Measurements from ENCODE around the gene ZEB1. TPM values are rescaled to one million over a fixed set of nuclear protein-coding genes. Genes with fewer than 3 reads are reported as not detected.
"Not testable (repeated sequence)": the region's sequence is repeated elsewhere in the genome, so short reads cannot be mapped to it uniquely, and the experiment has no call there.

Gene ZEB1
- total RNA-seq, 1 donor from 2014 or later: 67.3 TPM

DNA sequence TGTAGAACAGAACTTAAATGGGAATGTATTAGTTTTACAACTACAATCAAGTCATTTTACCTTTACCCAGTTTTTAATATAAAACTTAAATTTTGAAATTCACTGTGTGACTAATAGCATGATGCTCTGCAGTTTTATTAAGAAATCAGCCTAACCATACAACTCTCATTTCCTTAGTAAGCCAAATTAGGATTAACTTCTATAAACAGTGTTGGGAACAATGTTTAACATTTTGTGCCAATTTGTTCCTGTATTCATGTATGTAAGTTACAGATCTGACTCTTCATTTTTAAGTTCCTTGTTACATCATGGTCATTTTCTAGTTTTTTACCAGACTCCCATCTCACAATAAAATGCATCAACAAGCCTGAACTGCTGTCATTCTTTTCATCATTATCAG lies 209.8 kb downstream of the ZEB1 start:
- Histone ChIP-seq H3K27ac (ENCODE audit: low read depth, low read length) (no peak overlapping the region), H3K36me3 (ENCODE audit: control insufficient read depth in 3 of 3, insufficient read depth in 3 of 3, low read length in 3 of 3) (peaks cover 7 to 30% (median 17%) of the 10 kb centered on the region in 3 donors), H3K27me3 (ENCODE audit: control insufficient read depth in 3 of 3, insufficient read depth in 3 of 3, low read length in 3 of 3) (no peaks in the 10 kb centered on the region), H3K9me3 (ENCODE audit: control insufficient read depth in 3 of 3, low read length in 3 of 3) (no peaks in the 10 kb centered on the region), H3K9ac (ENCODE audit: low read depth in 1 of 3, low read length in 3 of 3) (no peak overlapping the region), H3K4me1 (ENCODE audit: control insufficient read depth in 3 of 3, insufficient read depth in 3 of 3, low read length in 3 of 3) (no peaks in the 10 kb centered on the region), H3K4me3 (ENCODE audit: low read length in 3 of 3) (no peak overlapping the region)

DNA sequence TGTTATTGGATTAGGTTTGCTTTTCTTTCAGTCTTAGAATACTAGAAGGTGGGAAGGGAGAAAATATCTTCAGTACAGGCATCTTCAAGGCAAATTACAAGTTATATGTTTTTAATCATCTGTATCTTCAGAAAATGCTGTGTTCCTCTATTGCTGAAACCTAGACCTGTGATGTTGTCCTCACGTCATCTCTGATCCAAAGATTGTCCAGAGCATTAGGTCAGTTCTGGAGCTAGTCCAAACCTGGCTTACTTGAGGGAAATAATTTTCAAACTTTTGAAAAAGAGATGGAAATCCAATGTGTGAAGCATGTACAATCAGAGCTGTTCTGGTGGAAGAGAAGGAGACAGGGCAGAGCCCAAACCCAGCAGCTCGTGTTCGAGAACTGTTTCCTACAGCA lies 217.3 kb downstream of the ZEB1 start:
- H3K9me3 ChIP-seq (ENCODE audit: control insufficient read depth in 3 of 3, low read length in 3 of 3): peaks cover 0 to 2% (median 0%) of the 10 kb centered on the region in 3 donors
- no peak overlapping the region for H3K4me3 ChIP-seq (ENCODE audit: low read length in 3 of 3)
- no peak overlapping the region for H3K27ac ChIP-seq (ENCODE audit: low read depth, low read length)
- H3K27me3 ChIP-seq (ENCODE audit: control insufficient read depth in 3 of 3, insufficient read depth in 3 of 3, low read length in 3 of 3): no peaks in the 10 kb centered on the region
- no peaks in the 10 kb centered on the region for H3K4me1 ChIP-seq (ENCODE audit: control insufficient read depth in 3 of 3, insufficient read depth in 3 of 3, low read length in 3 of 3)
- H3K9ac ChIP-seq (ENCODE audit: low read depth in 1 of 3, low read length in 3 of 3): no peak overlapping the region
- H3K36me3 ChIP-seq (ENCODE audit: control insufficient read depth in 3 of 3, insufficient read depth in 3 of 3, low read length in 3 of 3): no peaks in the 10 kb centered on the region

DNA sequence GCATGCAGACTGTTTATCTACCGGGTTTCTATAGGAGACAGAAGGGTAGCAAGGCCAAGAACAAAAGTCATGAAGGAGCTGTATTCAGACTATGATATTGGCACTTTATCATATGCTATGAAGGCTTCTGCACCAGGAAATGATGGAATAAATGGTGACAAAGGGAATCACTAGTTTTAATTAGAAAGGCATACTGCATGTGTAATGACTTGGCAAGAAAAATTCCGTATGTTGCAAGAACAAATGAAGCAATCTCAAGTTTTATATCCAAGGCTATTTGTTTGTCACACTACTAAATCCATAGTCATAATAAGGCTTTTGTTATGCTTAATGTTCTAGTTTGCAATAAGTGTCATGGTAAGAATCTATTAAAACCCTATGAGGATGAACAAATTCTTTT lies 230.9 kb downstream of the ZEB1 start:
- no peak overlapping the region for H3K9ac ChIP-seq (ENCODE audit: low read depth in 1 of 3, low read length in 3 of 3)
- H3K36me3 ChIP-seq (ENCODE audit: control insufficient read depth in 3 of 3, insufficient read depth in 3 of 3, low read length in 3 of 3): no peaks in the 10 kb centered on the region
- H3K27ac ChIP-seq (ENCODE audit: low read depth, low read length): no peak overlapping the region
- no peak overlapping the region for H3K4me3 ChIP-seq (ENCODE audit: low read length in 3 of 3)
- H3K9me3 ChIP-seq (ENCODE audit: control insufficient read depth in 3 of 3, low read length in 3 of 3): no peaks in the 10 kb centered on the region
- no peaks in the 10 kb centered on the region for H3K27me3 ChIP-seq (ENCODE audit: control insufficient read depth in 3 of 3, insufficient read depth in 3 of 3, low read length in 3 of 3)
- no peaks in the 10 kb centered on the region for H3K4me1 ChIP-seq (ENCODE audit: control insufficient read depth in 3 of 3, insufficient read depth in 3 of 3, low read length in 3 of 3)

DNA sequence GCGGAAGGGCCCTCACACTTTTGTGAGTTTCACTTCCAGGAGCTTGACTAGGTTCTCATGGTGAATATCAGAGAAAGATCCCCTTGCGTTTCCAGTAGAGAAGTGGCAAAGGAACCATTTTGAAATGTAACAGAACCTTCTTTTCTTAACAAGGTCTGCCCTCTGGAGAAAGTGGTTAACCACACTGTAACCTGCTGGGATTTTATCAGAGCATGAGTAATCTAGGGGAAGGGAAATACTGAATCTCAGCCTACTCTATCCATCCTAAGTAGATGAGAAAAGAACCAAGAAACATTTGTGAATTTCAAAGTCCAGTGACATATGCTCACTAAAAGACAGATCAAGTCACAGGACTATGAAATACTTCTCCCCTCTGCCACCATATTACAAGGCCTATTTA lies 235.5 kb downstream of the ZEB1 start:
- H3K4me3 ChIP-seq (ENCODE audit: low read length in 3 of 3): no peak overlapping the region
- peaks cover 0 to 10% (median 9%) of the 10 kb centered on the region in 3 donors for H3K9me3 ChIP-seq (ENCODE audit: control insufficient read depth in 3 of 3, low read length in 3 of 3)
- H3K4me1 ChIP-seq (ENCODE audit: control insufficient read depth in 3 of 3, insufficient read depth in 3 of 3, low read length in 3 of 3): no peaks in the 10 kb centered on the region
- no peaks in the 10 kb centered on the region for H3K27me3 ChIP-seq (ENCODE audit: control insufficient read depth in 3 of 3, insufficient read depth in 3 of 3, low read length in 3 of 3)
- no peaks in the 10 kb centered on the region for H3K36me3 ChIP-seq (ENCODE audit: control insufficient read depth in 3 of 3, insufficient read depth in 3 of 3, low read length in 3 of 3)
- no peak overlapping the region for H3K27ac ChIP-seq (ENCODE audit: low read depth, low read length)
- no peak overlapping the region for H3K9ac ChIP-seq (ENCODE audit: low read depth in 1 of 3, low read length in 3 of 3)

DNA sequence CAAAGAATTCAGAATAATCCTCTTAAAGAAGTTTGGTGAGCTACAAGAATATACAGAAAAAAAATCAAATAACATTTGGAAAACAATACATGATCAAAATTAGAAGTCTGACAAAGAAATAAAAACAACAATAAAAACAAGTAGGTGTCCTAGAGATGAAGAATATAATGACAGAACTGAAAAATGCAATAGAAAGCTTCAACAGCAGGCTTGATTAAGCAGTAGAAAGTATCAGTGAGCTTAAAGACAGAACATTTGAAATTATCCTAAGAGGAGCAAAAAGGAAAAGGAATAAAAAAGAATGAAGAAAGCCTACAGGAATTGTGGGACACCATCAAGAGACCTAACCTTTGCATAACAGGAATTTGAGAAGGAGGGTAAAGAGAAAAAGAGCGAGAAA lies 238.8 kb downstream of the ZEB1 start:
- Histone ChIP-seq H3K36me3 (ENCODE audit: control insufficient read depth in 3 of 3, insufficient read depth in 3 of 3, low read length in 3 of 3) (no peaks in the 10 kb centered on the region), H3K4me3 (ENCODE audit: low read length in 3 of 3) (no peak overlapping the region), H3K9me3 (ENCODE audit: control insufficient read depth in 3 of 3, low read length in 3 of 3) (peaks cover 3 to 10% (median 9%) of the 10 kb centered on the region in 3 donors), H3K9ac (ENCODE audit: low read depth in 1 of 3, low read length in 3 of 3) (no peak overlapping the region), H3K4me1 (ENCODE audit: control insufficient read depth in 3 of 3, insufficient read depth in 3 of 3, low read length in 3 of 3) (no peaks in the 10 kb centered on the region), H3K27me3 (ENCODE audit: control insufficient read depth in 3 of 3, insufficient read depth in 3 of 3, low read length in 3 of 3) (no peaks in the 10 kb centered on the region), H3K27ac (ENCODE audit: low read depth, low read length) (no peak overlapping the region)

DNA sequence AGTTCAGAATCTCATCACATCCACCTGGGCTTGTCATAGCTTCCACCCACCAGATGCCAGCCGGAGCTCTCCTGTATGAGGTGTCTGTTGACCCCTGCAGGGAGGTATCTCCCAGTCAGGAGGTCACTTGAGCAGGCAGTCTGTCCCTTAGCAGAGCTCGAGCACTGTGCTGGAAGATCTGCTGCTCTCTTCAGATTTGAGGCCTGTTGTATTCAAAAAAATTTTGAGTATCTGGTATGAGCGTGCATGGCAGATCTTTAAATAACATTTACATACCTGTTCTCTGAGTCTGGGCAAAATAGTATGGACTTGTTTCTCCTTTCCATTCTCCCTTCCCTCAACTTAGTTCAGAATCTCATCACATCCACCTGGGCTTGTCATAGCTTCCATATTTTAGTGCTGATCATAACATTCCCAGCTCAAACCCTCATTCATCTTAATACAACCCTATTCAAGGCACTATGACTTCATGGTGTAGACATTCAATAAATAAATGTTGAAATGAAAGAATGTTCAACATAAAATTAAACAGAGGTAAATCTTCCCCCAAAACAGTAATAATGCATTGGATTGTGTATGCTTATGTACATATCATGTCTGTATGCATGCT lies 249.3 kb downstream of the ZEB1 start:
- not testable (repeated sequence) for H3K9ac ChIP-seq (ENCODE audit: low read depth in 1 of 3, low read length in 3 of 3); H3K27me3 ChIP-seq (ENCODE audit: control insufficient read depth in 3 of 3, insufficient read depth in 3 of 3, low read length in 3 of 3); H3K4me3 ChIP-seq (ENCODE audit: low read length in 3 of 3); H3K4me1 ChIP-seq (ENCODE audit: control insufficient read depth in 3 of 3, insufficient read depth in 3 of 3, low read length in 3 of 3); H3K36me3 ChIP-seq (ENCODE audit: control insufficient read depth in 3 of 3, insufficient read depth in 3 of 3, low read length in 3 of 3); H3K27ac ChIP-seq (ENCODE audit: low read depth, low read length); H3K9me3 ChIP-seq (ENCODE audit: control insufficient read depth in 3 of 3, low read length in 3 of 3)

DNA sequence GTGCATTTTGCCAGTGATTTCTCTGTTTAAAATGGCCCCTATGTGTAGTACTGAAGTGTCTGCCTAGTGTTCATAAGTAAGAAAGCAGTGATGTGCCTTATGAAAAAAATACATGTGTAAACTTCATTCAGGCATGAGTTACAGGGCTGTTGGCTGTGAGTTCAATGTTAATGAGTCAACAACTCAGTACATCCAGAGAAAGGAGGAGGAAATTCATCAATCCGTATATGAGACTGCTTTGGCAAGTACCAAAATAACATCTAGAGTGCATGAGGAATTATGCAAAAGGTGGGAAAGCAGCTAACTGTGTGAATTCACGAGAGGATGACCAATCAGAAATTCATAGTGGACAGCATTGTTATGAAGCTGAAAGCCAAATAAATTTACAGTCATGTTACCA lies 255.6 kb downstream of the ZEB1 start:
- H3K9me3 ChIP-seq (ENCODE audit: control insufficient read depth in 3 of 3, low read length in 3 of 3): no peaks in the 10 kb centered on the region

DNA sequence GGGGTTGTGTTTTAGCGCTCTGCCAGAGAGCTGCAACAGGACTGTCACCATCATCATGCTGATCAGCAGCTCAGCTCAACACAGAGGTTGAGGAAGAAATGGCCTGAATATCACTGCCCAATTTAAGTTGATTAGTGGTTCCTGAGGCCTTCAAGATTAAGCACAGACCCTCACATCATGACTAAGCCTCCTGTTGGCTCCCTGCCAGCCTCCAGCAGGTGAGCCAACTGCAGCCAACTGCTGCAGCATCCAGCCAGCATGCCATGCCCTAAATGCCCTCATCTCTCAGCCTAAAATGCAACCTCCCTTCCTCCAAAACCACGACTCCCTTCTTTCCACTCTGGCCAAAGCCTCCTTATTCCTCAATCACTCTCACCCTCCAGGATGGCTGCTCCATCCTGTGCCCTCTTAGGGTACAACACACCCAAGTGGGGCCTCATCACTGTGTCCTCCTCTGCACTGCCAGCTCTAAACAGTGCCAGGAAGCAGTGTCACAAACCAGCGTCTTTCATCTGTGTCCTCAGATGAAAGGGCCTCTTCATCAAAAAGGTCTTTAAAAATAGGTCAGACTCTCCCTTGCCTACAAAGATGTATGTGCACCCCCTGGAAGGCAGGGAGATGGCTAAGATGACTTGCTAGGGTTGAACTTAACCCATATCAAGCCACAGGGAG lies 259.3 kb downstream of the ZEB1 start:
- no peak overlapping the region for H3K4me3 ChIP-seq (ENCODE audit: low read length in 3 of 3)
- H3K27ac ChIP-seq (ENCODE audit: low read depth, low read length): no peak overlapping the region
- no peaks in the 10 kb centered on the region for H3K27me3 ChIP-seq (ENCODE audit: control insufficient read depth in 3 of 3, insufficient read depth in 3 of 3, low read length in 3 of 3)
- no peaks in the 10 kb centered on the region for H3K36me3 ChIP-seq (ENCODE audit: control insufficient read depth in 3 of 3, insufficient read depth in 3 of 3, low read length in 3 of 3)
- peaks cover 13% of the 10 kb centered on the region in 3 donors for H3K4me1 ChIP-seq (ENCODE audit: control insufficient read depth in 3 of 3, insufficient read depth in 3 of 3, low read length in 3 of 3)
- no peak overlapping the region for H3K9ac ChIP-seq (ENCODE audit: low read depth in 1 of 3, low read length in 3 of 3)
- H3K9me3 ChIP-seq (ENCODE audit: control insufficient read depth in 3 of 3, low read length in 3 of 3): no peaks in the 10 kb centered on the region

More for the DNA sequence above, 255.6 kb downstream of the ZEB1 start:
- Histone ChIP-seq H3K9ac (ENCODE audit: low read depth in 1 of 3, low read length in 3 of 3) (no peak overlapping the region), H3K27me3 (ENCODE audit: control insufficient read depth in 3 of 3, insufficient read depth in 3 of 3, low read length in 3 of 3) (no peaks in the 10 kb centered on the region), H3K4me1 (ENCODE audit: control insufficient read depth in 3 of 3, insufficient read depth in 3 of 3, low read length in 3 of 3) (no peaks in the 10 kb centered on the region), H3K27ac (ENCODE audit: low read depth, low read length) (no peak overlapping the region), H3K4me3 (ENCODE audit: low read length in 3 of 3) (no peak overlapping the region), H3K36me3 (ENCODE audit: control insufficient read depth in 3 of 3, insufficient read depth in 3 of 3, low read length in 3 of 3) (no peaks in the 10 kb centered on the region)

DNA sequence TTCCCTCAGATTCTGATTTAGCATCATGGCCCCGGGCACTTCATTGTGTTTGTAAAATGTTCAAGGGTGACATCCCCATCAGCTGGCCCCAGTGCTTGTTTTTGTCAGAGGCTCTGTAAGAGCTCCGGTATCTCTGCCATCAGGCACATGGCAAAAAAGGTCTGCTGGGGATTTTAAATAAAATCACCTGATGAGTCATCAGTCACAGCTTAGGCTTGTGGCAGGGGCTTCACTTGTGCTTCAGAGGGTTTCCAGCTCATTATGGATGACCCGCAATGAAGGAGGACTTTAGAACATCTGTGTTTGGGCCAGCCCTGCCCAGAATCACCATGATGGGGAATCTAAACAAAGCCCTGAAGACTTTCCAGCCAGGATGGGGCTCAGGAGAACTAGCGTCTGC lies 259.9 kb downstream of the ZEB1 start:
- Histone ChIP-seq H3K9ac (ENCODE audit: low read depth in 1 of 3, low read length in 3 of 3) (no peak overlapping the region), H3K27me3 (ENCODE audit: control insufficient read depth in 3 of 3, insufficient read depth in 3 of 3, low read length in 3 of 3) (no peaks in the 10 kb centered on the region), H3K9me3 (ENCODE audit: control insufficient read depth in 3 of 3, low read length in 3 of 3) (no peaks in the 10 kb centered on the region), H3K4me3 (ENCODE audit: low read length in 3 of 3) (no peak overlapping the region), H3K4me1 (ENCODE audit: control insufficient read depth in 3 of 3, insufficient read depth in 3 of 3, low read length in 3 of 3) (peaks cover 18 to 20% (median 19%) of the 10 kb centered on the region in 3 donors), H3K36me3 (ENCODE audit: control insufficient read depth in 3 of 3, insufficient read depth in 3 of 3, low read length in 3 of 3) (no peaks in the 10 kb centered on the region), H3K27ac (ENCODE audit: low read depth, low read length) (no peak overlapping the region)

Measured in skeletal muscle tissue (tissue), 4 donors.